Stomach (tissue), 4 donors: Measurements from ENCODE around the gene PHF20.

Experiments
- POLR2A ChIP-seq, 4 donors: fragments of 450-650 bp; IDR thresholded peaks; one replicate each; pipeline ENCODE4 v1.6.1; 2016; ENCODE audit warnings: antibody characterized with exemption in 4 of 4, control low read depth in 2 of 4, mild to moderate bottlenecking in 1 of 4, moderate library complexity in 1 of 4
- POLR2AphosphoS5 ChIP-seq, 3 donors: sonication (generic); formaldehyde crosslinking; IDR thresholded peaks; one replicate each; pipeline ENCODE4 v1.6.1; 2016; ENCODE audit warnings: antibody characterized with exemption in 3 of 3
- TF ChIP-seq, protein P1 (sequence below), 7 experiments: fragments of 450-650 bp in 4 of 7; fragments of 200-600 bp in 3 of 7; sonication (generic) in 3 of 7; IDR thresholded peaks; one replicate each; pipeline ENCODE4 v1.5.1; 2016 to 2019; ENCODE audit warnings: antibody characterized with exemption in 7 of 7, control low read depth in 2 of 7, mild to moderate bottlenecking in 1 of 7

DNA sequence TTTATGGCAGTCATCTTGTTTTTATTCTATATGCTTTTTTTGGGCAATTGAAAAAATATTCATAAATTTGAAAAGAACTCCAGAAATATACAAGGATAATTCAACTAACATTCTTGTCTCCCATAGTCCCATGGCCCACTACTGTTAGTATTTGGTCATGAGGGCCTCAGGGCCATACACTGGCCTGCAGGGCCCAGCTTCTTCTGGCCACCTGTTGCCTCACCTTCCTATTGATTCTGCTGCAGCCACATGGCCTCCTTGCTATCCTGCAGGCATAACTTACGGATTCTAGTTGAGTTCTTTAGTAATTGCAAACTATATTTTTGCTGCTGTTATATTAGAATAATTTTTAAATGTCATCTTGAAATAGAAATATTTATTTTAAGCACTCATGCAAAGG is 109.9 kb downstream of the PHF20 start:
- TF ChIP-seq, protein P1, sequence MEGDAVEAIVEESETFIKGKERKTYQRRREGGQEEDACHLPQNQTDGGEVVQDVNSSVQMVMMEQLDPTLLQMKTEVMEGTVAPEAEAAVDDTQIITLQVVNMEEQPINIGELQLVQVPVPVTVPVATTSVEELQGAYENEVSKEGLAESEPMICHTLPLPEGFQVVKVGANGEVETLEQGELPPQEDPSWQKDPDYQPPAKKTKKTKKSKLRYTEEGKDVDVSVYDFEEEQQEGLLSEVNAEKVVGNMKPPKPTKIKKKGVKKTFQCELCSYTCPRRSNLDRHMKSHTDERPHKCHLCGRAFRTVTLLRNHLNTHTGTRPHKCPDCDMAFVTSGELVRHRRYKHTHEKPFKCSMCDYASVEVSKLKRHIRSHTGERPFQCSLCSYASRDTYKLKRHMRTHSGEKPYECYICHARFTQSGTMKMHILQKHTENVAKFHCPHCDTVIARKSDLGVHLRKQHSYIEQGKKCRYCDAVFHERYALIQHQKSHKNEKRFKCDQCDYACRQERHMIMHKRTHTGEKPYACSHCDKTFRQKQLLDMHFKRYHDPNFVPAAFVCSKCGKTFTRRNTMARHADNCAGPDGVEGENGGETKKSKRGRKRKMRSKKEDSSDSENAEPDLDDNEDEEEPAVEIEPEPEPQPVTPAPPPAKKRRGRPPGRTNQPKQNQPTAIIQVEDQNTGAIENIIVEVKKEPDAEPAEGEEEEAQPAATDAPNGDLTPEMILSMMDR (IDR thresholded peaks at IDR 0.05) = no peak
- no peak for TF ChIP-seq POLR2A (IDR thresholded peaks at IDR 0.05)
- TF ChIP-seq POLR2AphosphoS5 (IDR thresholded peaks at IDR 0.05) = no peak
